ENCODE measurements around the gene ABCB9.

ABCB9 gene

GRCh38 chr12:122994140-122994675 lies 27.9 kb upstream of the ABCB9 start:
- no peak for DNase-seq

DNA sequence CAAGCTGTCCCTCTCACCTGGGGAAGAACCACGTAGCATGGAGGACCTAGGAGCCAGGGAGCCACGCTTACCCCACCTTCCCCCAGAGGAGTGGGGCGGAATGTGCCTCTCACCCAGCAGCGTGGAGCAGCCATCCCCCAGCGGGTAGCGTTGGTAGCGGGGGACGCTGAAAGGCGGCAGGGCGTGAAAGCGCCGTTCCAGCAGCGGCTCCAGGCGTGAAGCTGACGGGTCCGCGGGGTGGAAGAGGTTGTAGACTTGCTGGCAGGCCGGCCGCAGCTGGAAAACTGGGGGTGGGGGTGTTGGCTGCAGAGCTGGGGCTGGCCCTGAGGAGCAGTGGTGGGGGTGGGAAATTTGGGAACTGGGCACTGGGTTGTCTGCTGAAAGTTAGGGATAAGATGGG lies 26.1 kb upstream of the ABCB9 start:
- no peak for DNase-seq

DNA sequence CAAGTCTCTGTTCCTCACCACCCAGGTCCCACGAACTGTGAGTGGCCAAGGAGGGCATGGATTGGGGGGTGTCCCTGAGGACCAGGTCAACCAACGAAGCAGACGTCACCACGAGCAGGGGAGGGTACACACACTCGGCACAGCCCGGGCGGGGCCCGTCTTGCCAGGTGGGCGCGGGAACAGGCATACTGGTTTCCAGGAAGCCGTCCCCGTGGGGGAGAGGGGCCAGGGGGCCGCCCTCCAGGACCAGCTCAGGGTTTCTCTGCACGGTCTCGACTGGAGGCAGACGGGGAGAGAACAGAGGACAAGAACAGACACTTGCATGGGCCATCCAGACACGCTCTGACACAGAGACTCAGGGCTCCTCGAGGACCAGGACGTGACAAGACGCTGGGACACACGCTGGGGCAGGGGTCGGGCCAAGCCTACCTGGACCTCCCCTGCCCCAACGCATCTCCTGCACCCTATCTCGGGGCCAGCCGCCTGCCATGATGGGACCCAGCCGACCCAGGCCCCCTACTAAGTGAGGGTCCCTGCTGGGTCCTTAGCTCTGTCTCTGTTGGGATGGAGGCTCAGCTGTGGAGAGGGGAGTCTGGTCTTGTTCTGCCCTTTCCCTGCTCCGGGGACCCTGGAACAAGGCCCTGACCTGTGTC lies 25.5 kb upstream of the ABCB9 start:
- DNase-seq: no peak

- DNase-seq: no peak
These were observed 24.8 kb upstream of the ABCB9 start for GRCh38 chr12:122990961-122991622.

- no peak for DNase-seq
These were observed 24.3 kb upstream of the ABCB9 start for GRCh38 chr12:122990561-122990960.

DNA sequence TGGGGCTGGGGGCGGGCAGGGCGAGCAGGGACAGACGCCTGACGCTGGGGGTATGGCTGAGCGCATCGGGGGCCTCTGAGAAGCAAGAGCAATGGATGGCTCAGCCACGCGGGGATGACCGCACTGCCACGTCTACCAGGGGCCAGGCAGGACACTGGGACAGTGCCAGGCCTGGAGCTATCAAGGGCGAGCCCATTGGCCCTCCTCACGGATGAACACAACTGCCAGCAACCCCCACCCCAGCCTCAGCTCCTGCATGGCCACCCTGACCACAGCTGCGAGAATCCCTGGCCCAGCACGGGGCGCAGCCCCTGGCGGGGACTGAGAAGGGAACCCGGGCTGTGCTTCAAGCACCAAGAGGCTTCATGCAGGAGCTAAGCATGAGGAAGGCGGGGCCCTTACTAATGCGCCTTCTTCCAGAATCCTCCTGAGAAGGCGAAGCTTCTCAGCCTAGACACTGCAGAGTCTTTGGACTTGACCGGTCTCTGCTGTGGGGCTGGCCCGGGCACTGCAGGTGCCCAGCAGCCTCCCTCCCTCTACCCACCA lies 23.7 kb upstream of the ABCB9 start:
- DNase-seq: no peak

DNA sequence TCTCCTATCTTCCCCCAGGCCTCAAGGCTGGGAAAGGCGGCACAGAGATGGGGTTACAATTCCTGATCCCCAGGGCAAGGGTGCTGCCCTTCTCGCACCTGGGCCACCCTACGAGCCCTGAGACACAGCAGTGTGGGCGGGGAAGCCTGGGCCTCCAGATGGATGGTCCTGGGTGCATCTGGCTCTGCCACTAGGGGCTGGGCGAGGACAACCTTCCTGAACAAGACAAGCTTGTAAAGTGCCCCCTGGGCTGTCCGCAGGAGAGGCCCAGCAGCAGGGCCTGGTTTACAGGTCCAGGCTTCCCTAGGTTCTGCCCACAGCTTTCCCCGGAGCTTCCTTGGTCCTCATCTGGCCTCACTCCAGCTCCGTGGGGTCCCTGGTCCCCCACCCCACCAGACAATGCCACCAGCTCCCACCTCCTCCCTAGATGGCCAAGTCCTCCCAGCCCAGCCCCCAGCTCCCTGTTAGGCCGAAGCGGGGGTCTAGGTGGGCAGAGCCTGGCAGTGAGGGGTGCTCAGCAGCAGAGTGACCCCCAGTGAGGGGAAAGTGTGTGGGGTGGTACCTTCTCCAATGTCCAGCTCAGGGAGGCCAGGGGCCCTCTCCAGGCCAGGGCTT lies 23.1 kb upstream of the ABCB9 start:
- DNase-seq: no peak

DNA sequence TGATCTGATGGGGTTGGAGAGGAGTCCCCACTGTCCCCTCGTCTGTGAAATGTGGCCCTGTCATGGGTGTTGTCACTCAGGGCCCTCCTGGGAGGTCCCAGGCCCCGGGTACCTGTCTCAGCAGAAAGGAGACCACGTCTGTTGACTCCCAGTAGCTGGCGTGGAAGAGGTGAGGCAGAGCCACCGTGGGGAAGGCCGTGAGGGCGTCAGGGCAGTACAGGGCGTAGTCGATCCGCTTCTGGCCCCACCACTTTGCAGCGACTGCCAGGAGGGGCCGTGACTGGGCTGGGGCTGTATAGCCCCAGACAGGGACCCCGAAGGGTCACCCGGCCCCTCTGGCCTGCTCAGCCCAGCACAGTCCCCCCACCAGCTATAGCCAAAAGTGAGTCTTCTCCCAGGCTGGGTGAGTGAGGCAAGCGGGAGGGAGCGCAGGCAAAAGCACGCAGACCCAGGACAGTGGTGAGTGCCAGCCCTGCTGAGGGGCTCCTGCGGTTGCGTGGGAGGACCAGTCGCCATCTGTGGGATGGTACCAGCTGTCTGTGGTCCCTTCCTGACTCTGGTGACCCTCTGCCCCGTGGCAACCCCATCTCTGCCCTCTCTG lies 22.4 kb upstream of the ABCB9 start:
- no peak for DNase-seq

DNA sequence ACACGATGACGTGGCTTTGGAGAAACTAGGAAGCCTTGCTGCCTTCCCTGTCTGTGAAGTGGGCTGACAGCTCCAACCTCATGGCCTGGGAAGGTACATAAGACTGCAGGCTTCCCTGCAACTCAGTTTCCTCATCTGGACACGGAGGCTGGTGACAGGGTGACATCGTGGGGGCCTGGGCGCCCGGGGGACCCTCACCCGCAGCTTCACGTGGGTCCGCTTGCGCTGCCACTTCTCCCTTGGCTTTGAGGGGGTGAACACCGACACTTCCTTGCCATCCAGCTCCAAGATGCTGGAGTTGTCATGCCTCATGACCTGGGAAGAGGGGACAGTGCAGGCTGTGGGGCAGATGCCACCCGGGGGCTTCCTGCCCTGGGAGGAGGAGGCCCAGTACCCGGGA lies 21.8 kb upstream of the ABCB9 start:
- no peak for DNase-seq

GRCh38 chr12:122987086-122987951 lies 21.1 kb upstream of the ABCB9 start:
- DNase-seq: no peak

DNA sequence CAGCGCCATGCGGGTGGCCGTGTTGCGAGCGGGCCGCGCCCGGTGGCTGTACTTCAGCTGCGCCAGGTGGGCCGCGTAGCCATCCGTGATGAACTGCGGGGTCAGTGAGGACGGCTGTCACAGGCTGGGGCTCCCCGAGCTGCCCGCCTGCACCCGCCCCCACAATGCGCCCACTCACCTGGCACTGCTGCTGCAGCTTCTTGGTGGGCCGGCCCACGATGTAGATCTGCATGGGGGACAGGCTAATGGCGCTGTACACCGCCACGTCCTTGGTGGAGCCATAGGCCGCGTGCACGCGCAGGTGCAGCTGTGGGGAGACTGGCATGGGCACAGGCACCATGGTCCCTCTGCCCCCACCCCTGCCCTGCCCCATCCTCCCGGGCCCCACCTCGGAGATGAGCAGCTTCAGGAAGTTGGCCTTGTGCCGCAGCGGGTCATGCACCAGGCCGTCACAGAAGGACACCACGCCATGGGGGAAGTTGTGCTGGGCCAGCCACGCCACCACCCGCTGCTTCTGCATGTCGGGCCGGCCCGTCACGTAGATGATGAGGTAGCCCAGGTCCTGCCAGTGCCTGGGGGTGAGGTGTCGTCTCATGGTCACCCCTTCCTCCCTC lies 20.1 kb upstream of the ABCB9 start:
- DNase-seq: no peak

- DNase-seq: no peak
These were observed 19.3 kb upstream of the ABCB9 start for GRCh38 chr12:122985338-122986257.

DNA sequence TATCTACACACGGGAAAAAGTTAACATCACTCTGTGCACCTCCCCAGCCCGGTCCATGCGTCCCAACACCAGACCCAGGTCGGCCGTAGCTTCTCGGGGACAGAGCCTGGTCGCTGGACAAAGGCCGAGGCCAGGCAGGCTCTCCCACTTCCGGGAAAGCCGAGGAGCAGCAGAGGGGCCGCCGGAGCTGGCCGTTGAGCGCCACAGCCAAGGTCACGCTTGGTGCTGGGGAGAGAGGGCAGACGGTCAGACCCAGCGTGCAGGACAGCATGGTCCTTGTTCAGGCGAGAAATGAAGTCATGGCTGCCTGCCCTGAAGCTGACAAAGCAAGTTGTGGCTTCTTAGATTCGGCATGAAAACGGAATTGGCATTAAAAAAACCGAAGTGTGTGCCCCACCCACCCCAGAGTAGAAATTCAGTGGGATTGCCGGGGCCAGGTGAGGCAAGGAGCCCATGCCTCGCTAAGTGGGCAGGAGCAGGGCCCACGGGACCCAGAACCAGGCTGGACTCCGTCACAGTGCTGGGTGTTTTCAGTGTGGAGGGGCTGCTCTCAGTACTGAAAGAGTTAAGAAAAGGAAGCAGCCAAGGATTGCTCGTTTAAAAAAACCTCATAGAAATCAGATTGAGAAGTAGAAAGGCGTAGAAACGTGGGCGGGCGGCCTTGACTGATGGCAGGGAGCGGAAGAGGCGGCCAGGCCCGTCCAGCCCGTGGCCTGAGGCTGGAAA lies 18.5 kb upstream of the ABCB9 start:
- DNase-seq: no peak

- DNase-seq: no peak
These were observed 17.7 kb upstream of the ABCB9 start for GRCh38 chr12:122983789-122984515.

DNA sequence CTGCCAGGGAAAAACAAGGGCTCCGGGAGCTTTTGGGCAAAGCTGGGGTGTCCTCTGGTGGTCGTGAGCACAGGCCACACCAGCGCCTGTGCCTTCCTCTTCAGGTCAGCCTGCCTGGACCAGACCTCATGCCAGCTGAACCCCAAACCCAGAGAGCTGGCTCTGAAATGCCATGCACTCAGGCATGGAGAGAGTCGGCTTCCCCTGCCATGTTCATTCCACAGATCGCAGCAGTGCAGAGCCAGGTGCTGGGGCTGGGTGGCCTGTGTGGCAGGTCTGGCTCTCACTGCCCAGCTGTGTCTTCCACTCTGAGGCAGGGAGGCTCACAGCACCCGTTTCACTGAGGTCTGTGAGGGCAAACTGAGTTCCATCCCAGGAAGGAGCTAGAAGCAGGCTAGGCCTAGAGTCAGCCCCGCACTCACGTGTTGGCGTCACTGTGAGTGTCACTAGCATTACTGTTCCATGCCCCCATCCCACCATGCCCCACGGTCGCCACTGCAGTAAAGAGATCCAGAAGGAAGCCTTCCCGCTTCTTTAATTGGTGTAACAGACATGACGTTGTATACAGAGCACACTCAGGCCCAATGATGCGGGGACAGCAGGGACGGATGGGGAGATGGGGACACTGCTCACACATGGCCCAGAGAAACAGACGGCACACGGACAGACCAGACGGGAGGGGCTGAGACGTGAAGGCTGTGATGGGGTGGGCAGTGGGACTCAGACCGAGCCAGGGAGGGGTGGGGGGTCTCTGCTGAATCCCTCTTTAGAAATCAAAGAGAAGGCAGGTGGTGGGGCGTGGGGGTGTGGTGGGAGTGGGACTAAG lies 16.9 kb upstream of the ABCB9 start:
- DNase-seq: no peak

DNA sequence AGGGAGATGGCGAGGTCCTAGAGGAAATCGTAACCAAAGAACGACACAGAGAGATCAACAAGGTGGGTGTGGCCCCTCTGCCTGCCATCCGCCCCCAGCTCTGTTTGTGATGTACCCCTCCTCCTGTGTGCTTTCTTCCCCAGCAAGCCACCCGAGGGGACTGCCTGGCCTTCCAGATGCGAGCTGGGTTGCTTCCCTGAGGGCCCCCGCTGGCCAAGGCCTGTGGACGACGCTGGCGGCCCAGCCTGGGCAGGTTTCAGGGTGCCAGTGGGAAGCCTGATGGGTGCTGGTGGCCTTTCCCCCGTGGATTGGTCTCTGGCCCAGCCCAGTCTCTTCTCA lies 16.2 kb upstream of the ABCB9 start:
- no peak for DNase-seq

- no peak for DNase-seq
These were observed 15.6 kb upstream of the ABCB9 start for GRCh38 chr12:122981587-122982476.

DNA sequence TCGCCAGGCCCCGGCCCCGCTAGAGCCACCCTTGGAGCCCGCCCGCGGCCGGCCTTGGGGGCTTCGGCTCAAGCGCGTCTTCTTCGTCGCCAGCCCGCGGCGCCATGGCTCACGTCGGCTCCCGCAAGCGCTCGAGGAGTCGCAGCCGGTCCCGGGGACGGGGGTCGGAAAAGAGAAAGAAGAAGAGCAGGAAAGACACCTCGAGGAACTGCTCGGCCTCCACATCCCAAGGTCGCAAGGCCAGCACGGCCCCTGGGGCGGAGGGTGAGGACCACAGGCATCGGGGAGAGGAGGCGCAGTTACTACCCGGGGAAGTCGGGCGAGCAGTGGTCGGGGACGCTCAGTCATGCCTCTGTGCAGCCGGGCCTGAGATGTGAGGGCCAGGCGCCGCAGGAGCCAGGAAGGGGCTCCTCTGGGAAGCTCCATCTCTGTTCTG lies 14.8 kb upstream of the ABCB9 start:
- DNase-seq: no peak
